UCSD-AML1 (cell line): ENCODE data around the gene LRP8.

ENCODE experiments used
- DNase-seq: peaks from one replicate; lab custom pipeline; 2025; ENCODE audit not compliant: unreplicated experiment; lab: John Stamatoyannopoulos, UW

The LRP8 gene

GRCh38 chr1:53359934-53360276 is 32.0 kb upstream of the LRP8 start:
- no peak for DNase-seq

GRCh38 chr1:53359225-53359933 is 31.5 kb upstream of the LRP8 start:
- no peak for DNase-seq

- no peak for DNase-seq
Measured at GRCh38 chr1:53356637-53357036, 28.8 kb upstream of the LRP8 start.

- DNase-seq: no peak
Measured at GRCh38 chr1:53354119-53354518, 26.2 kb upstream of the LRP8 start.

- DNase-seq: no peak
Measured at GRCh38 chr1:53352561-53352960, 24.7 kb upstream of the LRP8 start.

GRCh38 chr1:53350853-53351767 is 23.2 kb upstream of the LRP8 start:
- DNase-seq: no peak

- DNase-seq: no peak
Measured at GRCh38 chr1:53349968-53350852, 22.3 kb upstream of the LRP8 start.

- DNase-seq: no peak
Measured at GRCh38 chr1:53349369-53349835, 21.5 kb upstream of the LRP8 start.

- DNase-seq: no peak
Measured at GRCh38 chr1:53348486-53349368, 20.9 kb upstream of the LRP8 start.

GRCh38 chr1:53346814-53347176 is 18.9 kb upstream of the LRP8 start:
- DNase-seq: no peak

- DNase-seq: no peak
Measured at GRCh38 chr1:53345996-53346813, 18.3 kb upstream of the LRP8 start.

- no peak for DNase-seq
Measured at GRCh38 chr1:53344921-53345838, 17.3 kb upstream of the LRP8 start.

- no peak for DNase-seq
Measured at GRCh38 chr1:53343831-53344668, 16.2 kb upstream of the LRP8 start.

GRCh38 chr1:53342735-53343470 is 15.0 kb upstream of the LRP8 start:
- DNase-seq: no peak

GRCh38 chr1:53341961-53342707 is 14.3 kb upstream of the LRP8 start:
- no peak for DNase-seq

GRCh38 chr1:53341521-53341895 is 13.6 kb upstream of the LRP8 start:
- no peak for DNase-seq
